Lung (tissue), 12 donors: ENCODE data around the gene LRIG1. TPM values are rescaled to one million over a fixed set of nuclear protein-coding genes. Genes with fewer than 3 reads are reported as not detected.

Source experiments
- ATAC-seq: fragments of 200-7000 bp; cut with Tn5 transposase; one replicate; pipeline ENCODE4 v1.9.1; 2020; ENCODE audit warnings: moderate number of reproducible peaks; ENCODE audit not compliant: insufficient read depth, low FRiP score
- DNase-seq, 3 donors: peaks; one replicate each; pipeline ENCODE4 v3.0.0-alpha.2; 2013 to 2017
- H3K27ac ChIP-seq, 2 donors: one replicate each; pipeline ENCODE4 v1.5.1; 2013; ENCODE audit warnings: mild to moderate bottlenecking in 2 of 2, moderate library complexity in 2 of 2, control low read depth in 1 of 2, inconsistent platforms in 1 of 2, low read depth in 1 of 2, low read length in 1 of 2
- H3K27me3 ChIP-seq, 3 donors: one replicate each; pipeline ENCODE4 v1.5.1; 2013; ENCODE audit warnings: low read length in 2 of 3; ENCODE audit not compliant: control insufficient read depth in 3 of 3, insufficient read depth in 3 of 3
- H3K36me3 ChIP-seq, 4 donors: one replicate each; pipeline ENCODE4 v1.5.1; 2013; ENCODE audit warnings: low read length in 4 of 4, mild to moderate bottlenecking in 1 of 4, moderate library complexity in 1 of 4; ENCODE audit not compliant: control insufficient read depth in 4 of 4, insufficient read depth in 4 of 4
- H3K4me1 ChIP-seq, 5 donors: one replicate each; pipeline ENCODE4 v1.5.1; 2013; ENCODE audit warnings: low read length in 5 of 5, mild to moderate bottlenecking in 2 of 5, moderate library complexity in 1 of 5; ENCODE audit not compliant: control insufficient read depth in 5 of 5, insufficient read depth in 5 of 5
- H3K4me3 ChIP-seq: one replicate; pipeline ENCODE4 v1.5.1; 2013; ENCODE audit warnings: mild to moderate bottlenecking, control low read depth, moderate library complexity
- H3K9ac ChIP-seq, 2 donors: one replicate each; pipeline ENCODE4 v1.5.1; 2013; ENCODE audit warnings: low read length in 2 of 2, control low read depth in 1 of 2; ENCODE audit not compliant: insufficient read depth in 1 of 2
- H3K9me3 ChIP-seq, 4 donors: one replicate each; pipeline ENCODE4 v1.5.1; 2013; ENCODE audit warnings: low read length in 3 of 4, mild to moderate bottlenecking in 1 of 4, moderate library complexity in 1 of 4; ENCODE audit not compliant: control insufficient read depth in 4 of 4, insufficient read depth in 3 of 4
- CTCF ChIP-seq: IDR thresholded peaks from 2 replicates; pipeline ENCODE4 v1.5.1; 2012; ENCODE audit warnings: mild to moderate bottlenecking; ENCODE audit errors: control extremely low read depth, extremely low read depth
- WGBS, 2 donors: extraction: QIAGEN DNeasy Blood & Tissue Kit; methylation state at CpG; one replicate each; pipeline ENCODE4 v1.1.7; 2013; 5-methylcytosine and 5-hydroxymethylcytosine counted together
- polyA plus RNA-seq, 2 donors: library from polyadenylated mRNA; stranded (reverse); fragments of 200-250 nt; gene quantifications; one replicate each; pipeline ENCODE4 v1.2.1, GENCODE V29; 2013
- total RNA-seq, 2 donors: library from RNA; depleted of rRNA in 1 of 2; stranded (reverse); fragments of >200 nt in 1 of 2; gene quantifications; one replicate each; pipeline ENCODE4 v1.2.1, GENCODE V29; 2014 to 2021
- donor health status: control.
- donor health status: control.
- donor health status: Bipolar disorder and iron deficiency.
- donor health status: healthy.
- donor health status: DM: yes; HTN: yes; CAD: no.

The LRIG1 gene
- total and polyA plus RNA-seq, 4 donors, result 21.9 to 97.4 (median 42.2) TPM

GRCh38 chr3:66430876-66431275 is 69.9 kb downstream of the LRIG1 start:
- Histone ChIP-seq H3K36me3 (peaks cover 0 to 3% (median 0%) of the 10 kb centered on the region in 4 donors), H3K9ac (no peak overlapping the region), H3K4me3 (no peak overlapping the region), H3K9me3 (no peaks in the 10 kb centered on the region), H3K27ac (no peak overlapping the region), H3K27me3 (no peaks in the 10 kb centered on the region), H3K4me1 (peaks cover 10 to 31% (median 15%) of the 10 kb centered on the region in 5 donors)
- WGBS, 2 donors, result 93 to 95% methylated on average over 8 of the region's 8 CpGs
- DNase-seq (no peak), ATAC-seq (no peak)
- TF ChIP-seq CTCF, result no peak

GRCh38 chr3:66428733-66429132 is 72.1 kb downstream of the LRIG1 start:
- Histone ChIP-seq H3K4me1 (peaks cover 10 to 49% (median 27%) of the 10 kb centered on the region in 5 donors), H3K9ac (no peak overlapping the region), H3K27me3 (no peaks in the 10 kb centered on the region), H3K4me3 (no peak overlapping the region), H3K27ac (peak overlapping the region; percentile 42 to 46), H3K9me3 (no peaks in the 10 kb centered on the region), H3K36me3 (peaks cover 0 to 3% (median 0%) of the 10 kb centered on the region in 4 donors)
- ATAC-seq, result peak; percentile 16
- TF ChIP-seq CTCF, result no peak
- peak; percentile 48 to 70 (median 58) for DNase-seq
- WGBS, 2 donors, result 38 to 51% methylated on average over 5 of the region's 5 CpGs

GRCh38 chr3:66427951-66428474 is 72.8 kb downstream of the LRIG1 start:
- Histone ChIP-seq H3K9ac (no peak overlapping the region), H3K27ac (peak overlapping the region in 1 of 2 donors; percentile 46), H3K9me3 (no peaks in the 10 kb centered on the region), H3K27me3 (no peaks in the 10 kb centered on the region), H3K4me3 (no peak overlapping the region), H3K4me1 (peaks cover 8 to 42% (median 20%) of the 10 kb centered on the region in 5 donors), H3K36me3 (peaks cover 0 to 3% (median 0%) of the 10 kb centered on the region in 4 donors)
- 86 to 87% methylated on average over 5 of the region's 5 CpGs for WGBS, 2 donors
- TF ChIP-seq CTCF, result no peak
- DNase-seq (no peak), ATAC-seq (no peak)

GRCh38 chr3:66427352-66427751 is 73.5 kb downstream of the LRIG1 start:
- TF ChIP-seq CTCF, result no peak
- Histone ChIP-seq H3K27ac (no peak overlapping the region), H3K36me3 (peaks cover 0 to 2% (median 0%) of the 10 kb centered on the region in 4 donors), H3K9ac (no peak overlapping the region), H3K4me1 (peaks cover 8 to 42% (median 19%) of the 10 kb centered on the region in 5 donors), H3K27me3 (no peaks in the 10 kb centered on the region), H3K4me3 (no peak overlapping the region), H3K9me3 (no peaks in the 10 kb centered on the region)
- WGBS, 2 donors, result 97 to 99% methylated on average over 3 of the region's 3 CpGs
- ATAC-seq (no peak), DNase-seq (no peak)
